ENCODE measurements around the gene YBX3.

YBX3 gene

GRCh38 chr12:10721651-10722501 lies 1.2 kb downstream of the YBX3 start:
- DNase-seq (ENCODE audit: low spot score): peak; percentile 69

DNA sequence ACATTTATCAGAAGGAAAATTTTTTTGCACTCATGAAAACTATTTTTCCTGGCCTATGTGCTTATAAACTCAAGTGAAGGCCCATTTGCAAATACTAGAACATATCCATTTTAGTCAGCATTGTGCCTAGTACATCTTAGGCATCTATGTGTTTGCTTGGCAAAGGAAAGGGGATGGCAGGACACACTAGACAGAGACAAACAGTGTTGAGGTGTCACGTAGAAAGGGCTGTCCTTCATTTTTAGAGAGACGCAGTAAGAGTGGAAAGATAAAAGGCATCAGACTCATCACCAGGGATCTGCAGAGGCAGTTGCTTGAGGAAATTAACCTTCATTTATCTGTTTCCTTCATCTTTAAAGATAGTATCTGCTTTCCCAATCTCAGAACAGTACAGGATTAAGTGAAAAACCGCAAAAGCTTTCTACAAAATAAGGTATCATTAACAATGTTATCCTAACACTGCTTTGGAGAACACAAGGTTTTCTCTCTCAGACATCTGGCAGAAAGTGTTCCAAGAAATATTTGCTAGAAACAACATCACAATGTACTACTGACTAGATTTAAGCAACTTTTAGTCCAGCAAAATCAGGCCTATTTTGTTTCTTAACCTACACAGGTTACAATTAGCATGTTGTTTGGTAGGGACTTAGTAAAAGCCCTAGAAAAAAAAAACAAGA lies 2.0 kb downstream of the YBX3 start:
- DNase-seq (ENCODE audit: low spot score): no peak

DNA sequence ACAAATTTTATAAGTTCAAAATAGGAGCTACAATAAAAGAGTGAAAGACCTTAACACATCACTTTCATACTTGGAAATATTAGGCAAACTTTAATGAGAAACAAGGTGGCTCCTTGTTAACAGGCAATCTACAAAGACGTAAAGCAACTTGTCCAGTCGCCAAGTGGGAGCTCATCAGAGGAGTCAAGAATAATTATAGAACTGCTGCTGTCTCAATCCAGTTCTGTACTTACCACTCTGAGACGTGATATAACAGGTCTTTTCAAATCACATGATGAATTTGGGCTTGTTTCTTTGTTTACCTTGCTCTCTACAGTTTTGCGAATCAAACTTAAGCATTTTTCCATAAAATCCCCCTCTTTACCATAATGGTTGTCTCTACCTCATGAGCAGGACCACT lies 3.6 kb downstream of the YBX3 start:
- no peak for DNase-seq (ENCODE audit: low spot score)

DNA sequence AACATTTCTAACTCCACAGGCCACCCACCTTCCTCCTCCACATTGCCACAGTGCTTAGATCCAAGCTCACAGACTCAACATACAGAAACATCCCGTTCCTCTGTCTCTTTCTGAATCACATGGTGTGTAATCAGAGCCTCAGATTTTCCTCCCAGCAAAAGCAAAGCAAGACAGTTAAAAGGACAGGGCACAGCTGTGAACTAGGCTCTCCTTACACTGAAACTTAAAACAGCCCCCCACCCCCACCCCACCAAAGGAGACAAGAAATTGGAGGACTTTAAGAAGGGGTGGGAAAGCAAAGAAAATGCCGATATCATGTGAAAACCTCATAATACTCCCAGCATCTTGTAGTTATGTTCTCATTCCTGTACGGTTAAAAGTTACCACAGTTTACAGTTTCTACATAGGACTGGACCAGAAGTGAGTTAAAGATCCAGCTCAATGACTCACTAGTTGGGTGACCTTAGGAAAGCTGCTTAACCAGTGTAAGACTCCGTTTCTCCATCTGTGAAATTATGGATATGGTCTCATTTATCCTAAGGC lies 4.8 kb downstream of the YBX3 start:
- no peak for DNase-seq (ENCODE audit: low spot score)

DNA sequence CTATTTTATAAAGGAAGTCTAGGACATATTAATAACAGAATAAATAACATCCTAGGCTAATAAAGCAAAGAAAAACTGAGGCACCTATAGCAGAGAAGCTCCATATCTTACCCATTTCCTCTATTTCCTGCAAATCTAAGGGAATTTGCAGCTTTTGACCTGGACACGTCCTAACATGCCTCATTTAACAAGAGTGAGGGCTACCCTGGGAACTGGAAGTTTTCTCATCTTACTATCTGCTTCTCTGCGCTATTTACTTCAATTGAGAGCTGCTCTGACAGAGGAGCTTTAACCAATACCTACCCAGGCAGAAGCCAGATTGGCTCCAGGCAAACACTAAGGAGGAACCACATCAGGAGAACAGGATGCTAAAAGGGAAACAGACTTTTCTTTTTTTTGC lies 5.7 kb downstream of the YBX3 start:
- no peak for DNase-seq (ENCODE audit: low spot score)

GRCh38 chr12:10716704-10717315 lies 6.3 kb downstream of the YBX3 start:
- no peak for DNase-seq (ENCODE audit: low spot score)

DNA sequence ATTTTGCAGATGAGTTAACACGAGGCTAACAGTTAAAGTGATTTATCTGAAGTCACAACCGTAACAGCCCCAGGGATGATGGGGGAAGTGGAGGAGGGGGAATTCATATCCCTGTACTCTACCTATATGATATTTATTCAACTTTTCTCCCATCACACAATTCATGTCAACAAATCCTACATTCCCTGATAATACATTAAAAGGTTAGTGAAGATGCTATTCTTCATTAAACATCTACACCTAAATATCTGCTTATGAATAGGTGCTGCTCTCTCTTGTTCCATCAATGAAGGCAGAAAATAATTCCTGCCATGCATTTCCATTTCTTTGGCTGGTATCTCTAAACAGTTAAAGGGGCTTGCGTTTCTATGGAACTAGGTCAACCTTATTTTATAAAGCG lies 6.8 kb downstream of the YBX3 start:
- no peak for DNase-seq (ENCODE audit: low spot score)

DNA sequence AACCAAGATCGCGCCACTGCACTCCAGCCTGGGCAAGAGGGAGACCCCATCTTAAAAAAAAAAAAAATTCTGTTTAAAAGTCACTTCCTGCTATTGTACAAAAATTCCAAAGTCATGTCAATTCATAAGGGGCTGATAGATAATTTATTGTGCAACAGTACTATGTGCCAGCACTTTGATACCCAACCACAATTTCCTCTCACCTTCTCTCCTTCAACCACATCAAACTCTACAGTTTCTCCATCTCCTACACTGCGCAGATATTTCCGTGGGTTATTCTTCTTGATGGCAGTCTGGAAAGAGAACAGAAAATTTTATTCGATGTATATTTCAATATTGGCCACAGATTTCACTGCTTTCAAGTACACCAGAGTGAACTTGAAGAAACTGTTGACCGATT lies 7.6 kb downstream of the YBX3 start:
- DNase-seq (ENCODE audit: low spot score): no peak

GRCh38 chr12:10709808-10710207 lies 13.3 kb downstream of the YBX3 start:
- DNase-seq (ENCODE audit: low spot score): no peak

- no peak for DNase-seq (ENCODE audit: low spot score)
These were observed 14.3 kb downstream of the YBX3 start for GRCh38 chr12:10708862-10709261.

DNA sequence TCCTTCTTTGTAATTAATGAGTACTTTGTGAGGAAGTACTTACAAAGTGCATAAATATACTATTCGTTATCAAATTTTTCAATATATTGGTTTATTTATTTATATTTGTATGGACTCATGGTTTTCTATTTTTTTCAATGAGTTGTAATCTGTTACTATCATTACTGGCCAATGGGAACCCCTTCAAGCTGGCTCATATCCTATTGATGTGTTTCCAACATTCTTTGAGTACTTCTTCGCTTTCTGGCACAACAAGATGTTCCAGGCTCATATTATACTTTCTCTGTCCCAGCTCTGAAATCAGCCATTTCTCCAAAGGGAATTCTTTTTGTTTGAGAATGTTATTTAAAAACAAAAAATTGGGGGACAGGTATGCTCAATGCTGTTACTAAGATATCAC lies 17.5 kb downstream of the YBX3 start:
- DNase-seq (ENCODE audit: low spot score): no peak

- DNase-seq (ENCODE audit: low spot score): no peak
These were observed 21.3 kb downstream of the YBX3 start for GRCh38 chr12:10701843-10702242.

- DNase-seq (ENCODE audit: low spot score): no peak
These were observed 21.9 kb downstream of the YBX3 start for GRCh38 chr12:10701131-10701681.

GRCh38 chr12:10700581-10700980 lies 22.5 kb downstream of the YBX3 start:
- DNase-seq (ENCODE audit: low spot score): no peak

GRCh38 chr12:10697862-10698261 lies 25.3 kb downstream of the YBX3 start:
- DNase-seq (ENCODE audit: low spot score): no peak

GRCh38 chr12:10697156-10697555 lies 26.0 kb downstream of the YBX3 start:
- no peak for DNase-seq (ENCODE audit: low spot score)

GRCh38 chr12:10690906-10691305 lies 32.2 kb downstream of the YBX3 start:
- no peak for DNase-seq (ENCODE audit: low spot score)

DNA sequence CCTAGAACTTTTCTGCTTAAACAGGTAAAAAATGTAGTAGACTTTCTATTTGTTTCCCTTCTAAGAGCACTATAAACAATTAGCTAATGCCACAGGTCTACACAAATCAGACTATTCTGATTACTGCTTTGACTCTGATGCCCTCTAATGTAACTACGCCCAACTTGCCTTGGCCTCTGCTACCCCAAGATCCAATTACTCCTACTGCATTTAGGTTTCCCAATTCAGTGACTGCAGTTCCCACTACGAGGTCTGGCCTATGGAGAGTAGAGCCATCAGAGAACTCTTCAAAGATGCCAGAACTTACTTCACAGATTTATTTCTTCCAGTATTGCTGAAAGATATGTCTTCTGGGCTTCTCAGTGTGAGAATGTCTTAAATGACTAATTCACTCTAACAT lies 34.0 kb downstream of the YBX3 start:
- no peak for DNase-seq (ENCODE audit: low spot score)

DNA sequence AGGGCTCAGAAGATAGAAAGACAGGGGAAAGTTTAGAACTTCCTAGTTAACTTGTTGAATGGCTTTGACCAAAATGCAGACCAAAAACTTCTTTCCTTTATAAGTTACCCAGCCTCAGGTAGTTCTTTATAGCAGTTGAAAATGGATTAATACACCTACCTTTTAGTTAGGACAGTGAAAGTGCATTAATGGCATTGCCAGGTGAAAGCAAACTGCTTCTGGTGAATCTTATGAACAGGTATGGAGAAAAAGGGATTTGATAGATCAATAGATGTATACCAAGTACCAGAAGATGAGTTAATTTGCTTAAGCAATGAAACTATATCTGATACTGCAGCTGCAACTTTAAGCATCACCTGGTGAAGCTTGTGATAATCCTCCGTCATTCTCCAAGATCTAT lies 35.1 kb downstream of the YBX3 start:
- no peak for DNase-seq (ENCODE audit: low spot score)

GRCh38 chr12:10673659-10674384 lies 49.3 kb downstream of the YBX3 start, which contains the start of gene STYK1:
TSS of gene STYK1 (minus strand) at chr12:10674052. CDS start at chr12:10634618, 39,434 bp downstream.
- DNase-seq (ENCODE audit: low spot score): peak; percentile 66

DNA sequence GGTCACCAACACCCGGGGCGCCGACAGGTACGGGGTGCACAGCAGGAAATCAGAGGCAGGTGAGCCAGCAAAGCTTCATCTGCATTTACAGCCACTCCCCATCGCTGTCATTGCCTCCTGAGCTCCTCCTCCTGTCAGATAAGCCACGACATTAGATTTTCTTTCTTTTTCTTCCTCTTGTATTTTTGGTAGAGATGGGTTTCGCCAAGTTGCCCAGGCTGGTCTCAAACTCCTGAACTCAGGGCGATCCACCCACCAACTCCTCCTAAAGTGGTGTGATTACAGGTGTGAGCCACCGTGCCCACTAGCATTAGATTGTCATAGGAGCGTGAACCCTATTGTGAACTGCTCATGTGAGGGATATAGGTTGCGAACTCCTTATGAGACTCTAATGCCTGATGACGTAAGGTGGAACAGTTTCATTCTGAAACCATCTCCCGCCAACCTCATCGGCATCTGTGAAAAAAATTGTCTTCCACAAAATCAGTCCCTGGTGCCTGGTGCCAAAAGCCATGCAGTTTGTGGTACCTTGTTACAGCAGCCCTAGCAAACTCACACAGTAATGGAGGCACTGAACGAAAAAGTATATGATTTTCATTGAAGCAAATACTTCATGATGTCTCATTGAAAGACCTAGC lies 50.8 kb downstream of the YBX3 start:
- DNase-seq (ENCODE audit: low spot score): no peak
